Measurements from ENCODE around the gene RNF157. TPM values are rescaled to one million over a fixed set of nuclear protein-coding genes. Genes with fewer than 3 reads are reported as not detected.

RNF157 gene
- total RNA-seq, 1 experiment from 2014 or later, result 11.2 TPM

DNA sequence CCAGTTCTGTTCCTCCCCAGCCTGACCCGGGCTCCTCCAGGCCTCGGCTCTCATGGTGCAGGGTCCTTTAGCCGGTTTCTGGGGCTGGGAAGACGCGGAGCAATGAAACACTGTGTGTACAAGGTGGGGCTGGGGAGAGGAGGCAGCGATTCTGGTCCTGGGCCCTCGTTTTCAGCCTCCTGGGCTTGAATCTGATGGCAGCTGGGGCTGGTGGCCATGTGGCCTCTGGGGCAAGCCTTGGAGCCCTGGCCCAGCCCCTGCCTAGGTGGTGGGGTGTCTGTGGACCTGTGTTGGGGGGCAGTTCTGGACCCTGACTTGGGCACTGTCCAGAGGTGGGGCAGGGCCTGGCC is 103.3 kb downstream of the RNF157 start (continued):
- TF ChIP-seq, protein P1, sequence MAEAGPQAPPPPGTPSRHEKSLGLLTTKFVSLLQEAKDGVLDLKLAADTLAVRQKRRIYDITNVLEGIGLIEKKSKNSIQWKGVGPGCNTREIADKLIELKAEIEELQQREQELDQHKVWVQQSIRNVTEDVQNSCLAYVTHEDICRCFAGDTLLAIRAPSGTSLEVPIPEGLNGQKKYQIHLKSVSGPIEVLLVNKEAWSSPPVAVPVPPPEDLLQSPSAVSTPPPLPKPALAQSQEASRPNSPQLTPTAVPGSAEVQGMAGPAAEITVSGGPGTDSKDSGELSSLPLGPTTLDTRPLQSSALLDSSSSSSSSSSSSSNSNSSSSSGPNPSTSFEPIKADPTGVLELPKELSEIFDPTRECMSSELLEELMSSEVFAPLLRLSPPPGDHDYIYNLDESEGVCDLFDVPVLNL (CRISPR knock-in tag; IDR thresholded peaks at IDR 0.05; ENCODE audit: borderline replicate concordance, low read depth), result no peak
- TF ChIP-seq GRHL2 (CRISPR knock-in tag; IDR thresholded peaks at IDR 0.05; ENCODE audit: insufficient replicate concordance, severe bottlenecking) (no peak), TP53 (CRISPR knock-in tag; IDR thresholded peaks at IDR 0.05) (no peak)

DNA sequence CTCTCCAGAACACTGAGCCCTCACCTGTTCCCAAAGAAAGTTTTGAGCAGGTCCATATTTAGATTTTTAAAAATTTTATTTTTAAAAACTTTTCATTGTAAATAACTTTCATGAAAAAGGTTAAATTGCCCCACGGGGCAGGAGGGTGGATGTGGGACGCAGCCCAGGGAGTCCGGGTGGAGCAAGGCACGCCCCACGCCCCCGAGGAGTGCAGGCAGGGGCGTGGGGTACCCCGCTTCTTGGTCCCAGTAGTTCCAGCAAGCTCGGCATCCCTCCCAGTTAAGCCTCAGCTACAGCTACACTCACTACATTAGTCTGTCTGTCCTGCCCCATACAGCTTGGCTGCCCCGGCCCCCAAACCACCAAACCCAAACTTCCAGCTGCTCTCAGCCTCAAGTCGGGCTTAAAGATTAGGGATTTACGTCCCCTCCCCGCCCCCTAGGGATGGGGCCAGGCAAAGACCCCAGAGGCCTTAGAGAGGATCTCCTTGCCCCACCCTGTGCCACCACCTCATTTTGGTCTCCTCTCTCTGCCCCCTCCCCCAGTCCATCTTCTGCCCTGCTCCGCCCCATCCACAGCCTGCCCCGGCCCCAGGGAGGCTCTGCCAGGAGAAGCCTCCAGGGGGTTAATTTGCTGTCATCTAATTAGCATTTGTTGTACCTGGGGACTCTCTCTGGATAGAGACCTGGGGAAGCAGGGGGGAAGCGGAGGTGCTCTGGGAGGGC is 103.9 kb downstream of the RNF157 start:
- H3K4me1 Mint-ChIP-seq, result peaks cover 75% of the 10 kb centered on the region
- peak overlapping the region; percentile 55 for H3K4me3 Mint-ChIP-seq
- DNase-seq (ENCODE audit: low spot score), result peak; percentile 49
- H3K27me3 Mint-ChIP-seq (ENCODE audit: low read depth), result peaks cover 59% of the 10 kb centered on the region
- no peak for ATAC-seq
- H3K36me3 Mint-ChIP-seq, result no peaks in the 10 kb centered on the region
- ChIA-PET CTCF (interaction anchor here (1.9 to 9.7 kb wide), 6 partner anchors 10 to 144 kb away, joined by 7 to 176 read pairs (median 10); no protein-coding TSS in a partner anchor), POLR2A (interaction anchor here (1.0 kb wide), 1 partner anchor 12 kb away, joined by 3 read pairs; no protein-coding TSS in a partner anchor)
- H3K9me3 Mint-ChIP-seq, result no peaks in the 10 kb centered on the region
- TF ChIP-seq IRF2 (CRISPR knock-in tag; IDR thresholded peaks at IDR 0.05; ENCODE audit: borderline replicate concordance, low read depth) (no peak), NFYB (CRISPR knock-in tag; conservative IDR thresholded peaks at IDR 0.05; ENCODE audit: low read depth) (no peak), ZNF121 (CRISPR knock-in tag; IDR thresholded peaks at IDR 0.05) (peak; percentile 98), NR2C2 (CRISPR knock-in tag; IDR thresholded peaks at IDR 0.05) (no peak), ZNF423 (CRISPR knock-in tag; IDR thresholded peaks at IDR 0.05) (peak; percentile 80)
- TF ChIP-seq, protein P2, sequence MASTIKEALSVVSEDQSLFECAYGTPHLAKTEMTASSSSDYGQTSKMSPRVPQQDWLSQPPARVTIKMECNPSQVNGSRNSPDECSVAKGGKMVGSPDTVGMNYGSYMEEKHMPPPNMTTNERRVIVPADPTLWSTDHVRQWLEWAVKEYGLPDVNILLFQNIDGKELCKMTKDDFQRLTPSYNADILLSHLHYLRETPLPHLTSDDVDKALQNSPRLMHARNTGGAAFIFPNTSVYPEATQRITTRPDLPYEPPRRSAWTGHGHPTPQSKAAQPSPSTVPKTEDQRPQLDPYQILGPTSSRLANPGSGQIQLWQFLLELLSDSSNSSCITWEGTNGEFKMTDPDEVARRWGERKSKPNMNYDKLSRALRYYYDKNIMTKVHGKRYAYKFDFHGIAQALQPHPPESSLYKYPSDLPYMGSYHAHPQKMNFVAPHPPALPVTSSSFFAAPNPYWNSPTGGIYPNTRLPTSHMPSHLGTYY (CRISPR knock-in tag; IDR thresholded peaks at IDR 0.05), result no peak
- no peak overlapping the region for H3K27ac Mint-ChIP-seq

DNA sequence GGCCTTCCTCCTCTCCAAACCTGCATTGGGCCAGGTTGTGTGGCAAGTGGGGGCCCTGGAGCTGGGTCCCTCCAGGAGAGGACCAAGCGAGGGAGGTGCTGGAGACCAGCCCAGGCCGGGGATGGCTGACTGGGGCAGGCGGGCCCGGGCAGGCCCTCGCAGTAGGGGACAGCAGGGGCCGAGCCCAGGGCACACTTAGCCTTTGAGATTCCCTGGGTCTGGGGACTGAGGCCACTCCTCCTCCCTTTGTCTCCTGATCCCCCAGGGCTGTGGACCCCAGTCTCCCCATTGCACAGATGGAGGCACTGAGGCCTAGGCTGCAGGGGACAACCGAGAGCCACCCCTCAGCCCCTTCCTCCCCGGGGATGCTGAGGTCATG is 104.5 kb downstream of the RNF157 start:
- Mint-ChIP-seq H3K36me3 (no peaks in the 10 kb centered on the region), H3K27ac (no peak overlapping the region; the same call in 1 of the 2 replicates), H3K4me3 (peak overlapping the region; percentile 63), H3K4me1 (peaks cover 81% of the 10 kb centered on the region), H3K9me3 (no peaks in the 10 kb centered on the region), H3K27me3 (ENCODE audit: low read depth) (peaks cover 62% of the 10 kb centered on the region)
- no peak for ATAC-seq
- CTCF ChIA-PET, result interaction anchor here (1.9 to 9.7 kb wide), 6 partner anchors 10 to 144 kb away, joined by 7 to 176 read pairs (median 10); no protein-coding TSS in a partner anchor
- TF ChIP-seq ZNF121 (CRISPR knock-in tag; IDR thresholded peaks at IDR 0.05) (peak; percentile 62), ZBTB21 (CRISPR knock-in tag; IDR thresholded peaks at IDR 0.05; ENCODE audit: borderline replicate concordance) (no peak), ZNF423 (CRISPR knock-in tag; IDR thresholded peaks at IDR 0.05) (0 out of 2 replicates have a peak, but pooled peaks have one; percentile 41), EMX1 (CRISPR knock-in tag; IDR thresholded peaks at IDR 0.05) (no peak), ZNF317 (CRISPR knock-in tag; IDR thresholded peaks at IDR 0.05; ENCODE audit: borderline replicate concordance, low read depth) (no peak), GTF2I (CRISPR knock-in tag; conservative IDR thresholded peaks at IDR 0.05) (0 out of 2 replicates have a peak, but pooled peaks have one; percentile 82), RORB (CRISPR knock-in tag; IDR thresholded peaks at IDR 0.05) (no peak)
- TF ChIP-seq, protein P3, sequence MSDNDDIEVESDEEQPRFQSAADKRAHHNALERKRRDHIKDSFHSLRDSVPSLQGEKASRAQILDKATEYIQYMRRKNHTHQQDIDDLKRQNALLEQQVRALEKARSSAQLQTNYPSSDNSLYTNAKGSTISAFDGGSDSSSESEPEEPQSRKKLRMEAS (CRISPR knock-in tag; IDR thresholded peaks at IDR 0.05), result 0 out of 2 replicates have a peak, but pooled peaks have one; percentile 13
- POLR2A ChIA-PET, result interaction anchor here (1.0 to 1.9 kb wide), 2 partner anchors 11 to 129 kb away, joined by 3 read pairs; no protein-coding TSS in a partner anchor
- no peak for DNase-seq (ENCODE audit: low spot score)
